GM18502 (cell line): ENCODE results near the gene KLF16.
"Not testable (repeated sequence)": the region's sequence is repeated elsewhere in the genome, so short reads cannot be mapped to it uniquely, and the experiment has no call there.

Experiments
- ATAC-seq: cut with Tn5 transposase; IDR thresholded peaks from one replicate; pipeline ENCODE4 v1.9.1; 2021; ENCODE audit warnings: mild to moderate bottlenecking; ENCODE audit not compliant: unreplicated experiment, poor library complexity

KLF16 gene

DNA sequence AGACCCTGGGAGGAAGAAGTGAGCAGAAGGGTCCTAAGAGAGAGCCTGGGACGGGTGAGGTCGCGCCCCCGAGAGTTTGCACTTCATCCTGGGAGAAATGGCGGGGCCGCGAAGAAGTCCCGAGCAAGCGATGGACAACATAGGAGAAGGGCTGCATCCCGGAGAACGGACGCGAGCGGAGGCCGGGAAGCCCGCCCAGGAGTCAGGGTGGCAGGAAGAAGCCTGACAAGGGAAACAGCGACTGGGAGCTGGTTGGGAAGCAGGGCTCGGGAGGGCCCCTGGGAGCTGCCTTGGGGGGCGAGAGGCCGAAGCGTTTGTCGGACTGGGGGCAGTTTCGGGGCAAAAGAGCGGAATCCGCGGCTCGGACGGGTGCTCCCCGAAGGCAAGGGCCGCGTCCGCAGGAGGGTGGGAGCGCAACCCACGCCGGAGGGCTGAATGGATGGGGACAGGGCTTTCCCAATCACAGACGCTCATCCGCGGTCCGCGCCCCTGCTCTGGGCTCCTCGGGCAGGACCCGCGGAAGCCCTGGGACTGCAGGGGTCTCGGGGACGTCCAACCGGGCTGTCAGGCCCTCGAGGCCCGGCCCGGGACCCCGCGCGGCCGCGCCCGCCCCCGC, 21.4 kb upstream of the KLF16 start:
- ATAC-seq: peak; percentile 17

DNA sequence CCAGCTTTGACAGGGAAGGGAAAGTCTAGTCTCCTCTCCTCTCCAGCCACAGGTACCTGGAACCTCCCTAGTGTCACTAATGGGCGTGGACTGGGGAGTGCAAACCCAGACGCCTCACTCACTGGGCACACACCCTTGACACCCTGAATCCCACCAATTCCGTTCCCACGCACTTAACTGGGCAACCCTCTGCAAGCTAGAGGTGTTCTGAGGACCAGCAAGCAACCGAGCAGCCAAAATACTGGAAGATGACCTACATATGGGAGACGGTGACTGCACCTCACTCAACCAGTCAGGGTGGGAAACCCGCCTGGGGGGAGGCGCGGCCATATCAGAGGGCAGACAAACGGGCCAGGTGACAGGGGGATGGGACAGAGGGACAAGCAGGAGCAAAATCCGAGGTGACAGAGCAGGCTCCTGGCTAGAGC, 20.9 kb upstream of the KLF16 start:
- no peak for ATAC-seq

DNA sequence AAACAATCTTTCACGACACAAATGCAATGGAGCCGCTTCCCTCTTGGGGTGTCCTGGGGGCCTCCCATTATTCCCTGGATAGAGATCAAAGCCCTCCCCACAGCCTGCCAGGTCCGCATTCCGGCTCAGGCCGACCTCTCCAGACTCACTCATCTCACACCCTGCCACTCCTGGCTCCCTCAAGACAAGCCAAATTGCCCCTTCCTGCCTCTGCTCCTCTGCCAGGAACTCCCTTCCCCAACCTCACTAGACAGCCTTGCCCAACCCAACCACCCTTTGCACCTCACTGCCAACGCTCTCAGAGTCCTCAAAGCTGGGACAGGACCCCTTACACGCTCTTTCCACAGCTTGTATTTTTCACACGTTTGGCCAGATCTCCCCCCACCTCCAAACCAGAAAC, 20.4 kb upstream of the KLF16 start:
- no peak for ATAC-seq

DNA sequence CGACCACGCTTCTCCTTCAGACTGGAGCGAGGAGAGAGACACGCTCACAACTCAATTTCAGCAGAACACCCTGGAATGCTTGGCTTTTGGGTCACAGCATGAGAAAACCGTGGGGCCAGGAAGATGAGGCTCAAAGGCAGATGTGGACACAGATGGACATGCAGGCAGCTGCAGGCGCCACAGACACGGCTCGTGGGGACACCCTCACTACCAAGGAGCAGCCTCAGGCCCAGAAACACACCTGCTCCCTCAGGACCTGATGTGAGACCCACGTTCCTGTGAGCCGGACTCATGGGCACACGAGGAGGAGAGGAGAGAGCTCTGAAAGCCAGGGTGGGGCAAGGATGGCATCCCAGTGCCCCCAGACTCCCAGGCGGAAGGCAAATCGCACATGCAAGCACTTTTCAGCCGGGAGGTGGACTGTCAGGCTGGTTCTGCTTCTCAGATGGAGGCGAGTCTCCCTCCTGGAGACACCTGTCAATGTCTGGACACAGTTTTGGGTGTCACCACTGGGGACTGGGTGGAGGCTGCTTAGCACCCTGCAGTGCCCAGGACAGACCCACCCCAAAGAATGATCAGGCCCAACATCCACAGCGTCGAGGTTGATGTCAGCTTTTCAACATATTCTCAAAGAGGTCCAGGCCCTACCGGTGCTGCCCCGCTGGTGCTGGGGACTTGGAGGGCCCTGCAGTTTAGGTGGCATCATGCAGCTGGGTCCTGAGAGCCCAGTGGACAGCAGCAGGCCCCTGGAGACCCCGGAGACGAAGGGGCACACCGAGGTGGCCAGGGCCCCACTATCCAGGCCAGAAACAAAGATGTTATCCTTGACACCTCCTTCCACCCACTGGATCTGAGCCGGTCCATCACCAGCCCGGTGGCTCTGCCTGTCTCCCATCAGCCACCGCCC, 19.7 kb upstream of the KLF16 start:
- no peak for ATAC-seq

DNA sequence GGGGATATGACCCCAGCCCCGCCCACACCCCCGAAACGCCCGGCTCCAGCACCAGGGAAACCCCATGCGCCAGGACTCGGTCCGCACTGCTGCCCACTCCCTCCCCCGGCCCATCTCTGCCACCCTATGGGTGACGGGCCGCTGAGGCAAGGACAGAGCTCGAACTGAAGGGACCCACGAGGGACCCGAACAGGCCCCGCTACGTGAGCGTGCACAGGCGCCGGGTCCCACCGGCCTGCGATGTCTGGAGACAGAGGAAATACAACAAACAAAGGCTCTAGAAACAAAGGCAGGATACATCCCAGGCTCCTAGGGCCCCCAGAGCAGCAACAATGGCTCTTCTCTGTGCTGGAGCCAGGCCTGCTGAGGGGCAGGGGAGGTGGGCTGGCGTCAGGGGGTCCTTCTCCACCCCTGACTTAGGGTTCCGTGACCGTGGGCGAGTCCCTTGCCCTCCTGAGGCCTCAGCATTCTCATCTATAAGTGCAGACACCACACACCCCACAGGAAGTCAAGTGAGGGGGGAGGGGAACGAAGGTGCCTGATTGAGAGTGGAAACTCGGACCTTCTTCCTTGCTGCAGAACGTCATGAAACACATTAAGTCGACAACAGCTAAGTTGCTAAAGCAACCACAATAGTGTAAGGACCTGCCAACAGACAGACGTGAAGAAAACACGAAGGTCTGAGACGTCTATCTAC, 18.9 kb upstream of the KLF16 start:
- no peak for ATAC-seq

DNA sequence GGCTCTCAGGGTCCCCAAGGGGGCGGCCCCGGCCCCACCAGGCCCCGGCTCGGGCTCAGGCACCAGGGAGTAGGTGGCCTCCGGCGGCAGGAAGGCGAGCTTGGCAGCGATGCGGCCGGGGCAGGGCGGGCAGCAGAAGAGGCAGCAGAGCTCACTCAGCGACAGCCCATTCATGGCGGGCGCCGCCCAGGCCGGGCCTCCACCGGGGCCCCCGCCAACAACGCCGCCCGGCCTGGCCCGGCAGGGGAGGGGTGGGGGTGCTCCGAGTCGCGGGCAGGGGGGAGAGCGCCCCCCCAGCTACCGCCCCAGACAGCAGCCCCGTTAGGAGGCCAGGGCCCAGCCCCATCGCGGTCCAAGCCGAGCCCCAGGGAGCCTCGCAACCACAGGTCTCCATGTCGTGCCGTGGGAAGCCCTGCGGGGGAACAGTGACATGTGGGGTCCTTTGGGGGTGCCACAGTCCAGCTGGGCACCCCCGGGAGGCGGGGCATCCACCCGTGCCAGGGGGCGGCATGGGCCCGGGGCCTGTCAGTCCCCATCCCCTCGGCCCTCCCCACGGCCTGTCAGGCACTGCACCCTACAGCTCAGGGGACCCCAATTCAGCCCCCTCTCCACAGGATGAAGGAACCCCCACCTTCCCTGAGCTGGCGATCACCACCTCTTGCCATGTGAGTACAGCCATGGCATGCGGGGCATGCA, 18.2 kb upstream of the KLF16 start:
- ATAC-seq: not testable (repeated sequence)

DNA sequence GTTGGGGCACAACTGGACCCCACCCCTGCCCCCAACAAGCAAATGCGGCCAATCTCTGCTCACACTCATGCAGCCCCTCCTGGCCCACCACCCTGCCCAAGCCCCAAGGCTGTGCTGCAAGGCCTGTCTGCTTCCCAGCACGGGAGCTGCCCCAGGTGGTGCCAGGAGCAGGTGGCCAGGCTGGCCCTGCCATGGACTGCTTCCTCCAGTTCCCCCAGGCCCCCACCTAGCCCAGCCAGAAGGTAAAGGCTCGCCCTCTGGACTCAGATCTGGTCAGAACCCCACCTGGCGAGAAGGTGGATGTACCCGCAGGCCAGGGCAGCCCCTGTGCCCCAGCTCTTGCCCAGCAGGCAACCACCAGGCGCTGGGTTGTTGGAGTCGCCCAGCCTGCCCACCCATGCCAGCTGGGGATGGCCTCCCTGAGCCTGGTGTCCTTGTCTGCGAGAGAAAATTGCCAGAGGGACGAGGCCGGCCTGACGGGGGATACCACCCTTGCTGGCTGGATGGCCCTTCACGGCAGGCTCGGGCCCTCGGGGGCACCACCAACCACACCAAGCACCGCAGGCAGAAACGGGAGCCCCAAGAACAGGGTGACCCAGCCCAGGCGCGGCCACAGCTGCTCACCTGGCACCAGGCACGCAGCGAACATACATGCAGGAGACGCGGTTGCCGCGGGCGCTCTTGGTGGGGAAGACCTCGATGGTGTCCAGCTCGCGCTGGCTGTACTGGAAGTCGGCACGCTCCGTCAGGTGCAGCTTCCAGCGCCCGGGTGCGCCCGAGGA, 17.4 kb upstream of the KLF16 start:
- ATAC-seq: no peak

DNA sequence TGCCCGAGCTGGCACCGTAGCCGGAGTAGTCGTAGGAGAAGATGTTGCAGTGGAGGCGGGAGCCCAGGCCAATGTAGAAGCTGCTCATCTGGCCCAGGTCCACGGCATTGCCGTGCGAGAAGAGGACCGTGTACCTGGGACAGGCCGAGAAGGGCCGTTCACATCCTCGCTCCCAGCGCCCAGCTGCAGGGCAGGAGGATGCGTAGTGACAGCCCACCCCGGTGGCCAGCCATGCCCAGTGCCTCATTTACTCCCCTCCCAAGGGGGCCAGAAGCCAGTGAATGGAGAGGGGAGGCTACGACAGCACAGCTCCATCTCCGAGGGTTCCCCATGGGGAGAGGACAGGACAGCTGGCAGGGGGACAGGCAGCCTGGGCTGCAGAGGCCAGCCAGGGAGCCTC, 16.6 kb upstream of the KLF16 start:
- ATAC-seq: not testable (repeated sequence)

DNA sequence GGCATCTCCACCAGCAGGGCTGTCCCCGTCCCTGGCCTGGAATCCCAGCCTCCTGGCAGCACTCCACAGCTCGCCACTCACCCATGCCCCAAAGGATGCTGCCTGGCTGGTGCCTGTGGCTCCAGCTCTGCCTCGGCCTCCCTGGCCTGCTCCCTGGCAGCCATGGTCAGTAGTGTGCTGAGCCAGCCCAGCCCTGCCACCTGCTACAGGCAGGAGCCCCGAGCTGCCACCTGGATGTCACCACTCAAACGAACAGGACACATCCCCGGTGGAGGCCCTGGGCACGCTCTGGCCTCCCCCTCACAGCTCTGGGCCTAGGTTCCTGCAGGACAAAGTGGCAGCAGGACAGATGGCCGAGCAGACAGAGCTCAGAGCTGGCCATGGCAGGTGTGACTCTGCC, 15.2 kb upstream of the KLF16 start:
- not testable (repeated sequence) for ATAC-seq

DNA sequence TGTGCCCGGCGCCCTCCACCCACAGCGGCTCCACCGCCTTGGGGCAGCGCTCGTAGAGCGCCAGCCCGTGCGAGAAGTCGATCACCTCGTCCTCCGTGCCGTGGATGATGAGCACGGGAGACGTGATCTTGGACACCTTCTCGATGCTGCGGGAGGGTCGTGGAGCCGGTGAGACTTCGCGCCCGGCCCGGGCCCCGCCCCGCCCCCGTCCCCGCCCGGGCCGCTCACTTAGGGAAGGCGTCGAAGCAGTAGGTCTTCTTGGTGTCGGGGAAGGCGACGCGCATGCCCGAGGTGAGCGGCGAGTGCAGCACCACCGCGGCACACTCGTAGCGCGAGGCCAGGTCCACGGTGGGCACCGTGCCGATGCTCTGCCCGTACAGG, 13.9 kb upstream of the KLF16 start:
- ATAC-seq: not testable (repeated sequence)

DNA sequence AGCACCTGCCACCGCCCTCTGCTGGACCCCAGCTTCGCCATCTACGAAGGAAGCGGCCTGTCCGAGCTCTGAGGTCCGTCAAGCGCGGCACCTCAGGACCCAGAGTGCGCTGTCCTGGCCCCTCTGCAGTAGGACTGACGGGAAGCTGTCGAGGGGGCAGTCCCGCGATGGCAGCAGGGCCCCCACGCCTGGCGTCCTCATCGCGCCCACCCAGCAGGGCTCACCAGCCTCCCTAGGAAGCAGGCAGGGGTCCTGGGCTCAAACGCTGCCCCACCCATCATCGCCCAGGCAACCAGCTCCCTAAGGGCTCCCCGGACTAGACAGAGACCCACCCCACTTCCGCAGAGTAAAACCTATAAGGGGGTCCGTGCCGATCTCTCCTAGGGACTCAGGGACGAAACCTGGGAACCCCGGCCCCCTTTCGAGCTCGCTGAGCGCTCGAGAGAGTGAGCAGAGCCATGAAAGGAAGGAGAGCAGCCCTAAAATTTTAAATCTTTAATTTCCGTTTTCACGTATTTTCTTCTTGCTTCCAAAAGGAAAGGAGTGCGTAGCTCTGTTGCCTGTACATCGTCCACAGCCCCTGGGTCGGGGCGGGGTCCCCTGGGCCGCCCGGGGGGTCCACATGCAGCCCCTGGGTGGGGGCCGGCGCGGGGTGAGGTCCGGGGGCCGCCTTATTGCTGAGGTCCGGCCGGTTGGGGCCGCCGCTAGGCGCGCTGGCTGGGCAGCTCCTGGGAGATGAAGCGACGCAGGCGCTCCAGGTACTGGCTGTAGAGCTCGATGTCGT, 13.3 kb upstream of the KLF16 start:
- peak; percentile 17 for ATAC-seq

DNA sequence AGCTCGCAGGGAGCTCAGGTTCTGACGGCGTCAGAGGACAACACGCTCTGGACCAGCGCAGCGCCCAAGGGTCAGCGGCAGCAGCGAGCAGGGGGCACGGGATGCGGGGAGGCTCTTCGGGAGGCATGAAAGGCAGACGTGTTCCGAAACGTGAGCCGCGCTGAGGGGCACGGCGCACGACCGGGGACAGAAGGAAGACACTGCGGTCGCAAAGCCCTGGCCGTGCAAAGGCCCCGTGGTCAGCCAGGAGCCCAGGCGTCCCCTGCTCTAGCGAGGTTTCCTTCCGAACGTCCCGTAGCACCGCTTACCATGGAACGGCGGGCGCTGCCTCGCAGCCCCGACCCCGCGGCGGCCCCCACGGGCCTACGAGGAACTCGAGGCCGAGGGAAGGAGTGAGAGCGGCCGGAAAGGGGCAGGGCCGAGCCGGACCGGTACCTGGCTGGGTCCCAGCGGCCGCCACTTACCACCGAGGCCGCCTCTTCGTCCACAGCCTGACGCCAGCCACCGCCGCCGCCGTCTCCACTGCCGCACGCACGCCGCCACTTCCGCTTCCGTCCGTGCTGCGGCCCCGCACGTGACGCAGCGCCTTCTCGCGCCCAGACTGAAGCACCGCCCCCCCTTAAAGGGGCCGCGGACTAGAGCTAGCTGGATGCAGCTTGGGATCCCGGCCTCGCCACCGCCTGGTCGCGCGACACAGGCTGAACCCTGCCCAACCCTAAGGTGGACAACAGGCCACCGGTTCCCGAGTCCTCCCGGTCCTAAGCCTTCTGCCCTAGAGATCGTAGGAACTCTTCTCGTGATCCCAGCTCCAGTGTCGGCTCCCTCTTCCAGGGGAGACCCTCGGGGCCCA, 12.5 kb upstream of the KLF16 start:
- peak; percentile 79 for ATAC-seq

DNA sequence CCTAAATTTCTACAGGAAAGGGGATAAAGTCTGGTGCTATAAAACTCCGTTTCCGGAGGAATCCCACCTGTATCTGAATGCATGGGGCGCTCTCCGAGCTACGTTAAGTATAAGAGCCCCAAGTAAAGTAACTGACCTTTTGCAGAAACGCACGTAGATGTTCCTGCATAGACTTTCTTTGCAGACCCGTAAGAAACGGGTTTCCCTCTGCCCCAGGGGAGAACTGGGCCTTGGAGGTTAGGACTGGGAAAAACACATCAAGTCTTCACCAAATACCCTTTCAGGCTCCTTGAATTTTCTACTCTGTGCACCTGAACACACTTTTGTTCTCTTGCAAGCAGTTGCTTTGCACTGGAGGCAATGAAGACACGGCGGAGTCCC, 11.9 kb upstream of the KLF16 start:
- not testable (repeated sequence) for ATAC-seq

DNA sequence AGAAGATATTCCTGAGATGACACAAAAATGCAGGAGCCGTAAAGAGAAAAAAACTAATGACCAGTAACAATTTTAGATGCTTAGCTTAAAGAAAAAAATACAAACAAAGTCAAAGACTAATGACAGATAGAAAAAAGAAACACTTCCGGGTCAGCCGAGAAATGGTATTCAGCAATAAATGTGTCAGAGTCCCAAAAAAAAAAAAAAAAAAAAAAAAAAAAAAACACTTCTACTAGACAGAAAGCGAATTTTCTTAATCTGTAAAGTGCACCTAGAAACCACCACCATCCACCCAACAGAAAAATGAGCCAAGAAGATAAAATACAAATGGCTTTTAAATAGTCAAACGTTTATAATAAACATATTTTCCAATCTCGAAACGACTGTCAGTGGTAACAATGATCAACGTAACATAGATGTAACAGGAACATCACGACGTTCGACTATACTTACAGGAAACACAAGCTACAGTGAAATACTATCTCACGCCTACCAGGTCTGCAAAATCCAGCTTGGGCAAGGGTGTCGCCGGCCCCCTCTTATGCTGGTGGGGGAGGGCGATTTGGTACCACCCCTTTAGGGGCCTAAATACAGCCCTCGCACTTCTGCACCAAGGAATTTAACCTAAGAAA, 11.3 kb upstream of the KLF16 start:
- no peak for ATAC-seq

DNA sequence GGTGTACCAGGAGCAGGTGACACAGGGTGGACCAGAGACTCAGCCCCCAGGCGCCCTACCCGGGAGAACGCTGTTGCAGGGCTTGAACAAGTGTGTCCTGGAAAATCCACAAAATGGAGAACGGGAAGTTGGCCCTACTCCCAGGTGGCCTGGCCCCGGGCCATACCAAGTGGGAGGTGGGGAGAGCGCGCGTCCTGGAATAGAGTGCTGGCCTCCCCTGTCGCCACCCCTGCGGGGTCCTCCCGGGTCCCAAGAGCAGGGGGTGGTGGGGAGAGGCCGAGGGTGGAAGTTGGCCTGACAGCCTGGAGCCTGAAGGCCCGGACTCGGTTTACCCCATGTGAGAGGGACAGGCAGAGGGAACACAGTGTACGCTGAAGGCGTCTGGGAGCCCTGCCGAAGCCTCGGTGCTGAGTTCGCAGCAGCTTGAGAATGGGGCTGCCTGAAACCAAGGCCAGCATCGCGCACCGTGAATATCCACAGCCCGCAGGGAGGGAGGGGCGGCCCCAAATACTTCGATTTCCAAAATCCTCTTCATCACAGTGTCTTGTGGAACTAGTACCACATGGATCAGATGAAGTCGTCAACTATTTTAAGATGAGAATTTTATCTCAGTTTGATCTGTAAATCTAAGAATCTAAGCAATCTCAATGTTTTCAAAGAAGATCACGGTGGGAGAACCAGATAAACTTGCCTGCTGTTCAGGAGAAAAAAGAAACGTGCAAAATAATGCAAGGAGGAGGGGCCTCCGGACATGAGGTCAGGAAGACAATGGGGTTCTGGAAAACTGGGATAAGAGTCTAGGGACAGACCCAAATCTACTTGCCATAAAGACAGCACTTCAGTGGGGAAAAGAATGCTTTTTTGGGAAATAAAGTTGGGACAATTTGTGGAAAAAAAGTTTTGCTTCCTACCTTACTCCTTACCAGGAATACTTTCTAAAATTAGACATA, 10.4 kb upstream of the KLF16 start:
- no peak for ATAC-seq

DNA sequence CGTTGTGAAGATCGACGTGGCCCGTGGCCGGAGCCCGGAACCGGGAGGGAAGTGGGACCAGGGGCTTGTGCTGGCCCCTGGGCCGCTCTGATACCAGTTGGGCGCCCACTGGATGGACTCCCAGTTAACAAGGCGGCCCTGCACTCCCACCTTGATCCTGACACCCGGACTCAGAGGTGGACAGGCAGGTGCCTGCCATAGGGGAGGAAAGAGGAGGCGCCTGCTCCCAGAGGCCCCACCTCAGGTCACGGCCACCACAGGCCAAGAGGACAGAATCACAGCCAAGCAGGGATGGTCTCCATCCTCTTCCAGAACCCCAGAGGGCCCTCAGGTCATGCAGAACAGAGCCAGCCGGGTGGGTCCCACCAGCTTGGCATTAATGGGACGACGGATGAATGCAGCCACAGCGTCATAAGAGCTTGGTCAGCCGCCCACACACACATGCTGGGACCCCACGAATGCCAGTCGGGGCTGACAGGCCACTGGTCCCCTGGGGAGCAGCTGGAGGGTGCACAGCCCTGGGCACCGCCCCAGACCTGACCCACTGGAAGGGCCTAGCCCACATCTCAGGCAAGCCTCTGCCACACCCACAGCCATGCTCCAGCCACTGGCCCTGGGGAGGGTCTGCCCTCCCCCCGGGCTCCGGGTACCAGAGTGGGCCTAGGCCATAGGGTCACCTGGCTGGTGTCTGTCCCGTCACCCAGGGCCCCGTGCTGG, 9.6 kb upstream of the KLF16 start:
- no peak for ATAC-seq
